HUES6 (cell line): ENCODE data around the gene POTEH.
"Not testable (repeated sequence)": the region's sequence is repeated elsewhere in the genome, so short reads cannot be mapped to it uniquely, and the experiment has no call there.

Experiments used
- H3K27ac ChIP-seq: 2 replicates; pipeline ENCODE4 v1.7.0; 2013; ENCODE audit warnings: low read depth, mild to moderate bottlenecking, low read length, inconsistent platforms
- H3K27me3 ChIP-seq: 2 replicates; pipeline ENCODE4 v1.6.1; 2013; ENCODE audit warnings: low read length; ENCODE audit not compliant: control insufficient read depth, insufficient read depth
- H3K36me3 ChIP-seq: 2 replicates; pipeline ENCODE4 v1.6.1; 2013; ENCODE audit warnings: low read length; ENCODE audit not compliant: control insufficient read depth, insufficient read depth
- H3K4me1 ChIP-seq: 2 replicates; pipeline ENCODE4 v1.6.1; 2013; ENCODE audit warnings: low read length; ENCODE audit not compliant: control insufficient read depth, insufficient read depth
- H3K4me3 ChIP-seq: 2 replicates; pipeline ENCODE4 v1.5.1; 2013; ENCODE audit warnings: low read depth, low read length
- H3K9ac ChIP-seq: one replicate; pipeline ENCODE4 v1.6.1; 2013; ENCODE audit warnings: mild to moderate bottlenecking, low read length
- H3K9me3 ChIP-seq: 2 replicates; pipeline ENCODE4 v1.6.1; 2013; ENCODE audit warnings: low read depth, low read length; ENCODE audit not compliant: control insufficient read depth, insufficient read depth

Gene POTEH

DNA sequence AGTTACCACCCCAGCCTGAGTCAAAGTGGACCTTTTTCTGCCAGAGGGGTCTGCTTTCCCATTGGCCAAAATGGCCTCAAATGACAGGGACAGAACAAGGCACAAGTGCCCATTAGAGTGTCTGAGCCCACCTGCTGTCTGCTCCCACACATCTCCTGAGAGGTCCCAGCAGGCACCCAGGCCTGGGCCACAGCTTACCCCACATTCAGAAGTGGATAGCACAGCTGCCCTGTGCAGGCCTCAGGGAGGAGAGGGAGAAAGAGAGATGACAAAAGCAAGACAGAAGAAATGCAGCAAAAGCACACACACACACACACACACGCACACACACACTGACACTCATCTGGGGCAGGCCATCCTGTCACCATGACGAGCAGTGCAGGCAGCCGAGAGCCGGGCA is 4.2 kb upstream of the POTEH start:
- not testable (repeated sequence) for H3K27ac ChIP-seq, H3K36me3 ChIP-seq, H3K27me3 ChIP-seq

DNA sequence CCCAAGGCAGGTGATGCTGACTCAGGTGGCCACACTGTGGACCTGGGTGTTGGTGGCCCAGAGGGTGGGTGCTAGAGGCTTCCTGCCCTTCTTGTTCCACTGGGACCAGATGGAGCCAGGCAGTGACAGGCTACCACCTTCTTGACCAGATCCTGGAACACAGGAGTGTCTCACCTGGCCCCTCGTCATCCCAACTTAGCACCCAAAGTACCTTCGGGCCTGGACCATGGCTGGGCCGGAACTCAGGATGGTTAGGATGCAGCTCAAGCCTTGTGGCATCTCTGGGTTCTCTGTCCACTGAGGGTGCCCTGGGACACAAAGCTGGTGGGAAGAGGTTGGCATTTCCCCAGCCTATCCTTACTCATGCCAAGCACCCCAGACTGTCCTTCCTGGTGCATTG is 2.7 kb upstream of the POTEH start:
- not testable (repeated sequence) for H3K27me3 ChIP-seq, H3K9me3 ChIP-seq, H3K9ac ChIP-seq, H3K27ac ChIP-seq, H3K36me3 ChIP-seq, H3K4me3 ChIP-seq, H3K4me1 ChIP-seq

More for the DNA sequence above, 4.2 kb upstream of the POTEH start:
- H3K9ac ChIP-seq, H3K9me3 ChIP-seq, H3K4me3 ChIP-seq, H3K4me1 ChIP-seq: not testable (repeated sequence)

DNA sequence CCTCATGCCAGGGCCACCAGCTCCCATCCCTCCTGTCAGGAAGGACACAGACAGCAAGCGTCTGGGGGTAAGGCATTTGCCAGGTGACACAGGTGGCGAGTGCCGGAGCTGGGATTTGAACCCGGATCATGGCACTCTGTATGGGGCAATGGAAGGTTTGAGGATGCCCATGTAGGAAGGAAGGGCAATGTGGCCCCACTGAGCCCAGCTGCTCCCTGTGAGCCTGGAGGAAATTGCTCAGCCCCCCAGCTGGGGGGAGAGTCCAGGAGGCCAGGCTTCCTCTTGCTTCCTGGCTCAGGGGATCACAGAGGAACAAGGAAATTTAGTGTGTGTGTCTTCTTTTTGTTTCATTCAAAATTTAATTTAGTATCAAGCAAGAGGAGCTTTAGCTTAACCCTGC is 2.1 kb upstream of the POTEH start:
- not testable (repeated sequence) for H3K27me3 ChIP-seq, H3K9me3 ChIP-seq, H3K4me3 ChIP-seq, H3K27ac ChIP-seq, H3K9ac ChIP-seq, H3K36me3 ChIP-seq, H3K4me1 ChIP-seq

DNA sequence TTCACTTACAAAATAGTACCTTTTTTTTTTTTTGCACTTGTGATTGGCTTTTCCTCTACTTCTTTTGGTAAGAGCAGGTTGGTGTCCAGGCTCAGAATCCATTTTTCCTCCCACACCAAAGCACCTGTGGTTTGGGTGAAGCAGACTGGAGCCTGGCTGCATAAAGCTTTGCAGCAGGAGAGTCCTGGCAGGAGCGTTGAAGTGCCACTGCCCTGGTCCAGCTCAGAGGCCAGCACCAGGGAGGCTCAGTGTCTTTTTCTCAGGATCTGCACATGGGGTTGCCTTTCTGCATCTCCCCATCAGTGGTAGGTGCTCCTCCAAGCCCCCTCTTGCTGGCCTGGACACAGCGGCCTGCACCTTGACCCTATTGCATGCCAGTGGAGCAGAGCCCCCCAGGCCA is 1.7 kb upstream of the POTEH start:
- not testable (repeated sequence) for H3K9ac ChIP-seq, H3K27ac ChIP-seq, H3K4me3 ChIP-seq, H3K4me1 ChIP-seq, H3K27me3 ChIP-seq, H3K36me3 ChIP-seq, H3K9me3 ChIP-seq

DNA sequence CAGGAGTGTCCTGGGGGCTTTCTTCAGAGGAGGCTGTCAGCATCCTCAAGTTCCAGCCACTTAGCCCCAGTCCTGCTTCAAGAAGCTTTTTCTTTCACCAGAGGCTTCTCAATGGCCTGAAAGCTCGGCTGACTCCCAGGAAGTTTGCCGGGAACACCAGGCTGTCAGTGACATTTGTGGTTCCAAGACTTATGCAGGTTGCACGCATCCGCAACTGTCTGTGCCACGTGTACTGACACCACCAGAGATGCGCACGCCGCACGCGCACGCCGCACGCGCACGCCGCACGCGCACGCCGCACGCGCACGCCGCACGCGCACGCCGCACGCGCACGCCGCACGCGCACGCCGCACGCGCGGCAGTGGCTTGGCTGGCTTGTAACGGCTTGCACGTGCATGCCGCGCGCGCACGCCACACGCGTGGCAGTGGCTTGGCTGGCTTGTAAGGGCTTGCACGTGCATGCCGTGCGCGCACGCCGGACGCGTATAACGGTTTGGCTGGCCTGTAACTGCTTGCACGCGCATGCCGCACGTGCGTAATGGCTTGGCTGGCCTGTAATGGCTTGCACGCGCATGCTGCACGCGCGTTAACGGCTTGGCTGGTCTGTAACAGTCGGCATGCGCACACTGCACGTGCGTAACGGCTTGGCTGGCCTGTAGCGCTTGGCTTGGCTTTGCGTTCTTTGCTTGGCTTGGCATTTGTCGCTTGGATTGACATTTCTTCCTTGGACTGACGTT is 646 bp upstream of the POTEH start:
- H3K27me3 ChIP-seq, H3K27ac ChIP-seq, H3K9ac ChIP-seq: not testable (repeated sequence)

DNA sequence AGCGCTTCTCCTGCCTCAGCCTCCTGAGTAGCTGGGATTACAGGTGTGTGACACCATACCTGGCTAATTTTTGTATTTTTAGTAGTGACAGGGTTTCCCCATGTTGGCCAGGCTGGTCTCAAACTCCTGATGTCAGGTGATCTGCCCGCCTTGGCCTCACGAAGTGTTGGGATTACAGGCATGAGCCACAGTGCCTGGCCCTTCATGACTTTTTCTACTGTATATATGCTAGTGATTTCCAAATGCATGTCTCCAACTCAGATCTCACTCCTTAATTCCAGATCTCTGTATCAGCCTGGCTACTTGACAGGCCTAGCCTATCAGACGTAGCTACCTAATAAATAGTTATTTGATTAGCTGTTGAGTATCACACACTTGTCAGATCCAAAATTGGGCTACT is 23.8 kb downstream of the POTEH start:
- not testable (repeated sequence) for H3K36me3 ChIP-seq, H3K27me3 ChIP-seq, H3K9ac ChIP-seq, H3K4me1 ChIP-seq, H3K27ac ChIP-seq, H3K4me3 ChIP-seq, H3K9me3 ChIP-seq

More for the DNA sequence above, 646 bp upstream of the POTEH start:
- not testable (repeated sequence) for H3K4me1 ChIP-seq, H3K36me3 ChIP-seq, H3K9me3 ChIP-seq, H3K4me3 ChIP-seq

DNA sequence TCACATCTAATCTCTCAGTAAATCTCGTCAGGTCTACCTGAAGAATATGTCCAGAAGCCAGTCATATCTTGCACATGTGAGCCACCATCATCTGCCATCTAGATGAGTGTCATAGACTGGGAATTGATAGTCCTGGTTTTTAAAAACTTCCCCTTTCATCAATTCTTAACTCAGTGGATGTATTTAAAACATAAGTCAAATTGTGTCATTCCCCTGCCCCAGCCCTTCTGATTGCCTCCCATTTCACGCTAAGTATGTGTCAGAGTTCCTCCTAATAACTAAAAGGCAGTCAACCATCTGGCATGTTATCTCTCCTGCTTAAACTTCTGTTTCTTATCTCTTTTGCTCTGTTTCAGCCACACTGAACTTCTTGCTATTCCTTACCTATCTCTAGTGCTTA is 24.3 kb downstream of the POTEH start:
- H3K36me3 ChIP-seq, H3K9ac ChIP-seq, H3K4me3 ChIP-seq, H3K9me3 ChIP-seq, H3K27me3 ChIP-seq, H3K27ac ChIP-seq, H3K4me1 ChIP-seq: not testable (repeated sequence)

DNA sequence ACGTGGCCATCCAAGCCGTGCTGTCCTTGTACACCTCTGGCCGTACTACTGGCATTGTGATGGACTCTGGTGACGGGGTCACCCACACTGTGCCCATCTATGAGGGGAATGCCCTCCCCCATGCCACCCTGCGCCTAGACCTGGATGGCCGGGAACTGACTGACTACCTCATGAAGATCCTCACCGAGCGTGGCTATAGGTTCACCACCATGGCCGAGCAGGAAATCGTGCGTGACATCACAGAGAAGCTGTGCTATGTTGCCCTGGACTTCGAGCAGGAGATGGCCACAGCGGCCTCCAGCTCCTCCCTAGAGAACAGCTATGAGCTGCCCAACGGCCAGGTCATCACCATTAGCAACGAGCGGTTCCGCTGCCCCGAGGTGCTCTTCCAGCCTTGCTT is 32.1 kb downstream of the POTEH start:
- not testable (repeated sequence) for H3K4me1 ChIP-seq, H3K9ac ChIP-seq, H3K9me3 ChIP-seq, H3K27ac ChIP-seq, H3K4me3 ChIP-seq, H3K36me3 ChIP-seq, H3K27me3 ChIP-seq

DNA sequence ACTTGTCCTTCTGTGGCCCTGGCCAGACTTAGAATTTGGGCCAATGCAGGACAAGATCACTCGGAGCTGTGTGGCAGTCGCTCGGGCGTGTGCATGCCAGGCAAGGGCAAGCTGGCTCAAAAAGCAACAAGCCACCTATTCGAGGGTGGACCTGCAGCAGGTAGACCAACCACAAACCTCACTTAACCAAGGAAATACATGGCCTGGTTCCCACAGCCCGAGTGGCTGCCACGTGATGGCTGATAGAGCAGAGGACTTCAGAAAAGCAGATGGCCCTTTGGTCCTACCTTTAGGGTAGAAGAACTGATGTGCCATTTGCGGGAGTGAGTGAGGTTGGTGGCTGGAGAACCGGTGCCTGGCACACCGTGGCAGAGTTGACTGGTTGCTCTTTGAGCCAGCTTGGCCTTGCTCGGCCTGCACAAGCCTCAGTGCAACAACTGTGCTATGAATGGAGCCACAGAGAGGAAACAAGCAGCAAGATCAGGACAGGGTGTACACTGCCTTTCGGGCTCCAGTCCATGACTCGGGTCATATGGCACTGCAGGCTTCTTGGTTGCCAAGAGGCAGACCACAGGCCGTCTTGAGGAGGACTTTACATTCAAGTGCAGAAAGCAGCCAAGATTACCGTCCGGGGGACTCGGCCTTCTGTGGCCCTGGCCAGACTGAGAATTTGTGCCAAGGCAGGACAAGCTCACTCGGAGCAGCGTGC is 39.5 kb downstream of the POTEH start:
- not testable (repeated sequence) for H3K27ac ChIP-seq, H3K36me3 ChIP-seq, H3K9me3 ChIP-seq, H3K9ac ChIP-seq, H3K4me1 ChIP-seq, H3K4me3 ChIP-seq, H3K27me3 ChIP-seq

DNA sequence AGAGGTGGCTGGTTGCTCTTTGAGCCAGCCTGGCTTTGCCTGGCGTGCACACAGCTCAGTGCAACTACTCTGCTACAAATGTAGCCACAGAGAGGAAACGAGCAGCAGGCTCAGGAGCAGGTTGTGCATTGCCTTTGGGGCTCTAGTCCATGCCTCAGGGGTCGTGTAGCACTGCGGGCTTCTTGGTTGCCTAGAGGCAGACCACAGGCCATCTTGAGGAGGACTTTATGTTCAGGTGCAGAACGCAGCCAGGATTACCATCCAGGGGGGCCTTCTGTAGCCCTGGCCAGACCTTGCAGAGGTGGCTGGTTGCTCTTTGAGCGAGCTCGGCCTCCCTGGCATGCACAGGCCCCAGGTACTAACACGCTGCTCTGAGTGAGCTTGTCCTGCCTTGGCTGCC is 41.2 kb downstream of the POTEH start:
- not testable (repeated sequence) for H3K9me3 ChIP-seq, H3K27me3 ChIP-seq, H3K27ac ChIP-seq, H3K9ac ChIP-seq, H3K4me1 ChIP-seq, H3K36me3 ChIP-seq, H3K4me3 ChIP-seq

DNA sequence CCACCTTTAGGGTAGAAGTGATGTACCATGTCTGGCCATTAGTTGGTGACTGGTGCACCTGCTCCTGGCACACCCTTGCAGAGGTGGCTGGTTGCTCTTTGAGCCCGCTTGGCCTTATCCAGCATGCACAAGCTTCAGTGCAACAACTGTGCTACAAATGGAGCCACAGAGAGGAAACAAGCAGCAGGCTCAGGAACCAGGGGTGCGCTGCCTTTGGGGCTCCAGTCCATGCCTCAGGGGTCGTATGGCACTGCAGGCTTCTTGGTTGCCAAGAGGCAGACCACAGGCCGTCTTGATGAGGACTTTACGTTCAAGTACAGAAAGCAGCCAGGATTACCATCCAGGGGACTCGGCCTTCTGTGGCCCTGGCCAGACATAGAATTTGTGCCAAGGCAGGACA is 44.6 kb downstream of the POTEH start:
- not testable (repeated sequence) for H3K4me1 ChIP-seq, H3K36me3 ChIP-seq, H3K9me3 ChIP-seq, H3K9ac ChIP-seq, H3K4me3 ChIP-seq, H3K27ac ChIP-seq, H3K27me3 ChIP-seq
